Measurements from ENCODE around the gene GOLGA6D. TPM values are rescaled to one million over a fixed set of nuclear protein-coding genes. Genes with fewer than 3 reads are reported as not detected.
"Not testable (repeated sequence)": the region's sequence is repeated elsewhere in the genome, so short reads cannot be mapped to it uniquely, and the experiment has no call there.

GOLGA6D gene
- total and polyA plus RNA-seq, 2 donors (not counting 3 experiments of a cell fraction or from before 2014, with no cell fraction given): not detected

GRCh38 chr15:75258034-75258433 lies 24.6 kb upstream of the GOLGA6D start, which contains the start of gene GOLGA6C:
Gene GOLGA6C (plus strand): TSS chr15:75258334. CDS start chr15:75258599, 265 bp downstream.
- POLR2A ChIA-PET; H3K9me3 ChIP-seq (replicated peaks; ENCODE audit: control insufficient read depth, insufficient read depth, low read length); H4K20me1 ChIP-seq (replicated peaks; ENCODE audit: control insufficient read depth, extremely low read depth, insufficient read depth, low read length); FAIRE-seq; H3K36me3 ChIP-seq (ENCODE audit: control insufficient read depth in 2 of 2, extremely low read depth in 1 of 2, insufficient read depth in 2 of 2, low read length in 2 of 2); dilution Hi-C loops (cut with MboI; ENCODE audit: extremely low pct_ligation_motif_present, low sequenced_read_pairs); H3K27me3 ChIP-seq (ENCODE audit: control insufficient read depth in 2 of 2, insufficient read depth in 2 of 2, low read length in 2 of 2); H3K27ac ChIP-seq (ENCODE audit: insufficient read depth, low read depth, low read length); H2AFZ ChIP-seq (ENCODE audit: low read depth, low read length); H3K4me2 ChIP-seq (ENCODE audit: insufficient read depth, low read length); H3K9ac ChIP-seq (replicated peaks; ENCODE audit: extremely low read depth, insufficient read depth, low read length); H3K4me3 ChIP-seq (replicated peaks in 1 of 3; ENCODE audit: insufficient read depth in 1 of 3, low read depth in 1 of 3, low read length in 3 of 3); H3K79me2 ChIP-seq (ENCODE audit: control insufficient read depth, insufficient read depth, low read length); H3K4me1 ChIP-seq (ENCODE audit: control insufficient read depth, extremely low read depth, insufficient read depth, low read length); BruUV-seq (replicated peaks); H3K9me1 ChIP-seq (replicated peaks; ENCODE audit: control insufficient read depth, extremely low read depth, insufficient read depth, low read length); DNase-seq (ENCODE audit: low read depth, low spot score); intact Hi-C loops (cut with micrococcal nuclease); CTCF ChIA-PET: not testable (repeated sequence)

GRCh38 chr15:75258620-75259343 lies 23.9 kb upstream of the GOLGA6D start:
- H2AFZ ChIP-seq (ENCODE audit: low read depth, low read length); H3K9me3 ChIP-seq (replicated peaks; ENCODE audit: control insufficient read depth, insufficient read depth, low read length); H3K9me1 ChIP-seq (replicated peaks; ENCODE audit: control insufficient read depth, extremely low read depth, insufficient read depth, low read length); dilution Hi-C loops (cut with MboI; ENCODE audit: extremely low pct_ligation_motif_present, low sequenced_read_pairs); H3K36me3 ChIP-seq (ENCODE audit: control insufficient read depth in 2 of 2, extremely low read depth in 1 of 2, insufficient read depth in 2 of 2, low read length in 2 of 2); H3K79me2 ChIP-seq (ENCODE audit: control insufficient read depth, insufficient read depth, low read length); FAIRE-seq; H3K27ac ChIP-seq (ENCODE audit: insufficient read depth, low read depth, low read length); BruUV-seq (replicated peaks); H3K4me2 ChIP-seq (ENCODE audit: insufficient read depth, low read length); H3K4me1 ChIP-seq (ENCODE audit: control insufficient read depth, extremely low read depth, insufficient read depth, low read length); H3K9ac ChIP-seq (replicated peaks; ENCODE audit: extremely low read depth, insufficient read depth, low read length); H3K27me3 ChIP-seq (ENCODE audit: control insufficient read depth in 2 of 2, insufficient read depth in 2 of 2, low read length in 2 of 2); intact Hi-C loops (cut with micrococcal nuclease); H4K20me1 ChIP-seq (replicated peaks; ENCODE audit: control insufficient read depth, extremely low read depth, insufficient read depth, low read length); DNase-seq (ENCODE audit: low read depth, low spot score); CTCF ChIA-PET; POLR2A ChIA-PET; H3K4me3 ChIP-seq (replicated peaks in 1 of 3; ENCODE audit: insufficient read depth in 1 of 3, low read depth in 1 of 3, low read length in 3 of 3): not testable (repeated sequence)

GRCh38 chr15:75259873-75260272 lies 22.8 kb upstream of the GOLGA6D start:
- intact Hi-C loops (cut with micrococcal nuclease); H3K4me1 ChIP-seq (ENCODE audit: control insufficient read depth, extremely low read depth, insufficient read depth, low read length); H3K9me1 ChIP-seq (replicated peaks; ENCODE audit: control insufficient read depth, extremely low read depth, insufficient read depth, low read length); dilution Hi-C loops (cut with MboI; ENCODE audit: extremely low pct_ligation_motif_present, low sequenced_read_pairs); H2AFZ ChIP-seq (ENCODE audit: low read depth, low read length); POLR2A ChIA-PET; H3K9ac ChIP-seq (replicated peaks; ENCODE audit: extremely low read depth, insufficient read depth, low read length); H3K9me3 ChIP-seq (replicated peaks; ENCODE audit: control insufficient read depth, insufficient read depth, low read length); CTCF ChIA-PET; H3K79me2 ChIP-seq (ENCODE audit: control insufficient read depth, insufficient read depth, low read length); H3K4me2 ChIP-seq (ENCODE audit: insufficient read depth, low read length); H3K27ac ChIP-seq (ENCODE audit: insufficient read depth, low read depth, low read length); H3K36me3 ChIP-seq (ENCODE audit: control insufficient read depth in 2 of 2, extremely low read depth in 1 of 2, insufficient read depth in 2 of 2, low read length in 2 of 2); H4K20me1 ChIP-seq (replicated peaks; ENCODE audit: control insufficient read depth, extremely low read depth, insufficient read depth, low read length); FAIRE-seq; H3K4me3 ChIP-seq (replicated peaks in 1 of 3; ENCODE audit: insufficient read depth in 1 of 3, low read depth in 1 of 3, low read length in 3 of 3); H3K27me3 ChIP-seq (ENCODE audit: control insufficient read depth in 2 of 2, insufficient read depth in 2 of 2, low read length in 2 of 2); DNase-seq (ENCODE audit: low read depth, low spot score); BruUV-seq (replicated peaks): not testable (repeated sequence)

GRCh38 chr15:75273751-75274359 lies 8.8 kb upstream of the GOLGA6D start:
- H3K4me3 ChIP-seq (replicated peaks in 1 of 3; ENCODE audit: insufficient read depth in 1 of 3, low read depth in 1 of 3, low read length in 3 of 3); FAIRE-seq; H3K27me3 ChIP-seq (ENCODE audit: control insufficient read depth in 2 of 2, insufficient read depth in 2 of 2, low read length in 2 of 2); H3K4me1 ChIP-seq (ENCODE audit: control insufficient read depth, extremely low read depth, insufficient read depth, low read length); BruUV-seq (replicated peaks); H3K9ac ChIP-seq (replicated peaks; ENCODE audit: extremely low read depth, insufficient read depth, low read length); H3K9me1 ChIP-seq (replicated peaks; ENCODE audit: control insufficient read depth, extremely low read depth, insufficient read depth, low read length); dilution Hi-C loops (cut with MboI; ENCODE audit: extremely low pct_ligation_motif_present, low sequenced_read_pairs); H3K9me3 ChIP-seq (replicated peaks; ENCODE audit: control insufficient read depth, insufficient read depth, low read length); DNase-seq (ENCODE audit: low read depth, low spot score); H3K36me3 ChIP-seq (ENCODE audit: control insufficient read depth in 2 of 2, extremely low read depth in 1 of 2, insufficient read depth in 2 of 2, low read length in 2 of 2); POLR2A ChIA-PET; H3K4me2 ChIP-seq (ENCODE audit: insufficient read depth, low read length); H3K79me2 ChIP-seq (ENCODE audit: control insufficient read depth, insufficient read depth, low read length); H4K20me1 ChIP-seq (replicated peaks; ENCODE audit: control insufficient read depth, extremely low read depth, insufficient read depth, low read length); H2AFZ ChIP-seq (ENCODE audit: low read depth, low read length); H3K27ac ChIP-seq (ENCODE audit: insufficient read depth, low read depth, low read length): not testable (repeated sequence)
- intact Hi-C loops (cut with micrococcal nuclease): loop anchor here (10.0 kb wide), 1 partner anchor 249 kb away; the partner anchor contains the start of gene PPCDC
- CTCF ChIA-PET: interaction anchor here (0.9 kb wide), 1 partner anchor 966 kb away, joined by 3 read pairs; no protein-coding TSS in a partner anchor

All from endothelial cell of umbilical vein (primary cell).